Cerebellar cortex (tissue), 1 donor: Measurements from ENCODE around the gene EXOC4.

Source experiments
- DNase-seq: peaks from one replicate; pipeline ENCODE4 v3.0.0-alpha.2; 2015; ENCODE audit warnings: low spot score

Gene EXOC4

GRCh38 chr7:133829336-133829897 lies 576.5 kb downstream of the EXOC4 start:
- no peak for DNase-seq

GRCh38 chr7:133830081-133830480 lies 577.2 kb downstream of the EXOC4 start:
- no peak for DNase-seq

- DNase-seq: no peak
These were observed 583.8 kb downstream of the EXOC4 start for GRCh38 chr7:133836666-133837065.

GRCh38 chr7:133837224-133837623 lies 584.3 kb downstream of the EXOC4 start:
- DNase-seq: no peak

GRCh38 chr7:133839121-133839520 lies 586.2 kb downstream of the EXOC4 start:
- no peak for DNase-seq

GRCh38 chr7:133843341-133843740 lies 590.5 kb downstream of the EXOC4 start:
- no peak for DNase-seq

GRCh38 chr7:133845005-133845404 lies 592.1 kb downstream of the EXOC4 start:
- no peak for DNase-seq

- no peak for DNase-seq
These were observed 593.5 kb downstream of the EXOC4 start for GRCh38 chr7:133846203-133846945.

GRCh38 chr7:133850497-133851280 lies 597.8 kb downstream of the EXOC4 start:
- no peak for DNase-seq

GRCh38 chr7:133851411-133851810 lies 598.5 kb downstream of the EXOC4 start:
- no peak for DNase-seq

GRCh38 chr7:133853706-133854276 lies 600.9 kb downstream of the EXOC4 start:
- DNase-seq: peak; percentile 30

GRCh38 chr7:133854739-133855138 lies 601.9 kb downstream of the EXOC4 start:
- peak; percentile 47 for DNase-seq

- no peak for DNase-seq
These were observed 604.7 kb downstream of the EXOC4 start for GRCh38 chr7:133857376-133858119.

GRCh38 chr7:133858311-133858710 lies 605.4 kb downstream of the EXOC4 start:
- DNase-seq: no peak

GRCh38 chr7:133859231-133859630 lies 606.4 kb downstream of the EXOC4 start:
- DNase-seq: no peak

GRCh38 chr7:133859871-133860450 lies 607.1 kb downstream of the EXOC4 start:
- DNase-seq: no peak

- DNase-seq: no peak
These were observed 607.9 kb downstream of the EXOC4 start for GRCh38 chr7:133860628-133861335.

- no peak for DNase-seq
These were observed 609.0 kb downstream of the EXOC4 start for GRCh38 chr7:133861876-133862275.

GRCh38 chr7:133863362-133864061 lies 610.6 kb downstream of the EXOC4 start:
- DNase-seq: no peak

GRCh38 chr7:133869556-133869955 lies 616.7 kb downstream of the EXOC4 start:
- DNase-seq: no peak
